Esophagus muscularis mucosa (tissue), 4 donors: ENCODE results near the gene HOXD8. TPM values are rescaled to one million over a fixed set of nuclear protein-coding genes. Genes with fewer than 3 reads are reported as not detected.

Source experiments
- DNase-seq: peaks from one replicate; pipeline ENCODE4 v3.0.0-alpha.2; 2017; ENCODE audit errors: extremely low spot score
- H3K27ac ChIP-seq, 4 donors: fragments of 200-600 bp; sonication (generic); replicated peaks in 1 of 4; 1 replicate in 3 of 4; 2 replicates in 1 of 4; pipeline ENCODE4 v1.5.1; 2016 to 2019; ENCODE audit warnings: mild to moderate bottlenecking in 1 of 4
- H3K27me3 ChIP-seq, 4 donors: fragments of 200-600 bp; sonication (generic); one replicate each; pipeline versions ENCODE4 v1.5.1 to v1.6.0; 2016 to 2019
- H3K36me3 ChIP-seq, 4 donors: fragments of 200-600 bp; sonication (generic); one replicate each; pipeline ENCODE4 v1.5.1; 2016 to 2019
- H3K4me1 ChIP-seq, 4 donors: fragments of 200-600 bp; sonication (generic); one replicate each; pipeline ENCODE4 v1.5.1; 2016 to 2019
- H3K4me3 ChIP-seq, 4 donors: fragments of 200-600 bp; sonication (generic); 1 replicate in 2 of 4; 2 replicates in 2 of 4; pipeline ENCODE4 v1.5.1; 2016 to 2019; ENCODE audit warnings: mild to moderate bottlenecking in 4 of 4, moderate library complexity in 1 of 4
- H3K9me3 ChIP-seq, 4 donors: fragments of 200-600 bp; sonication (generic); 1 replicate in 3 of 4; 2 replicates in 1 of 4; pipeline ENCODE4 v1.5.1; 2016 to 2019
- CTCF ChIP-seq, 3 experiments: fragments of 200-600 bp in 2 of 3; fragments of 450-650 bp in 1 of 3; sonication (generic) in 2 of 3; IDR thresholded peaks; one replicate each; pipeline ENCODE4 v1.5.1; 2017 to 2019; ENCODE audit warnings: antibody characterized with exemption in 3 of 3, mild to moderate bottlenecking in 2 of 3, moderate library complexity in 1 of 3
- EP300 ChIP-seq: sonication (generic); formaldehyde crosslinking; IDR thresholded peaks from one replicate; pipeline ENCODE4 v1.6.1; 2017; ENCODE audit warnings: antibody characterized with exemption
- POLR2A ChIP-seq: fragments of 450-650 bp; IDR thresholded peaks from one replicate; pipeline ENCODE4 v1.6.1; 2017; ENCODE audit warnings: antibody characterized with exemption, moderate library complexity, mild to moderate bottlenecking, low read depth
- POLR2AphosphoS5 ChIP-seq, 2 donors: sonication (generic); formaldehyde crosslinking; IDR thresholded peaks; one replicate each; pipeline ENCODE4 v1.6.1; 2017; ENCODE audit warnings: antibody characterized with exemption in 2 of 2
- WGBS: methylation state at CpG from one replicate; pipeline ENCODE4 v1.1.5; 2018; 5-methylcytosine and 5-hydroxymethylcytosine counted together
- intact Hi-C: fragments of 100-400 bp; cut with DNase I; formaldehyde crosslinking; loops from one replicate; pipeline ENCODE4 v1.15.1; 2023
- total RNA-seq, 4 donors: library from RNA; depleted of rRNA; stranded (reverse); fragments of >200 nt; gene quantifications; one replicate each; pipeline versions ENCODE4 v1.1.0 to v1.2.1, GENCODE V29; 2016

HOXD8 gene
- total RNA-seq, 4 donors from 2014 or later = 3.7 to 4.8 (median 4.3) TPM

DNA sequence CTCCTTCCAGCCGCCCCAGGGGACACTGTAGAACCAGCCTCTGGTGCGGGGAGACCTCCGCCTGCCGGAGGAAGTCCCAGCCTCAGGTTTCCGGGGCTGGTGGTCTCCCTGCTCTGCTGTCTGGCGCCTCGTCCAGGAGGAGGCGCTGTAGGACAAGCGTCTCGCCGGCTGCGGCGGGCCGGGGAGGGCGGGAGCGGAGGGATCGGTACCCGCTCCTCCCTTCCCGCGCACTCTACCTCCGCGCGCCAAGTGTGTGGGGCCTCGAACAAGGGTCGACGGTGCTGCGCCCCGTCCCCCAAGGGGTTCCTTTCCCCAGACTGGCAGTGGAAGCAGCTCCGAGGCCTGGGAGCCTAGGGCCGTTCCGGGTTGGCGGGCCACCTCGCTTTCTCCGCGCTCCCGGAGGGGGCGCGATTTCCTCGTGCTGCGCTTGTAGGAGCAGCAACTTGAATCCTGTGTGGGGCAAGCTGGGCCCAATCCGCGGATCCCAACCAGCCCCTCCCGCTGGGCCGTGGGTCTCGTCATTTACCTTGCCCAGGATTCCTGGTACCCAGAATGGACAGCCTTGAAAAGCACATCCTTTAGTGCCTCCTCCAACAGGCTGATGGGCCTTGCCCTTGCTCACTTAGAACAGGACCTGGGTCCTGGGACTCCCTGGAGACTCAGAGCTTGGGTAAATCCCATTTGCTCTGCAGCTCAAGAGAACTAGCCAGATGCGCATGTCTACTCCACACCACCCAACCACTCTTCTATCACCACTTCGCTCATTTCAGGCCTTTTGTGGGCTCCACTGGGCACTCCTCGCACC, 11.2 kb downstream of the HOXD8 start:
- Histone ChIP-seq H3K36me3 (no peaks in the 10 kb centered on the region), H3K9me3 (no peaks in the 10 kb centered on the region), H3K4me1 (peaks cover 22 to 41% (median 30%) of the 10 kb centered on the region in 4 donors), H3K4me3 (peak overlapping the region; percentile 49 to 65 (median 54)), H3K27me3 (peaks cover 14 to 91% (median 51%) of the 10 kb centered on the region in 4 donors), H3K27ac (peak overlapping the region in 3 of 4 donors; percentile 22 to 37 (median 35))
- DNase-seq = no peak
- WGBS = 11% methylated on average over 25 of the region's 48 CpGs
- intact Hi-C loops = loop anchor here (2.0 to 5.0 kb wide), 3 partner anchors 317 to 498 kb away; no protein-coding TSS in a partner anchor
- TF ChIP-seq POLR2AphosphoS5 (IDR thresholded peaks at IDR 0.05) (no peak), CTCF (IDR thresholded peaks at IDR 0.05) (peak; percentile 75 to 92 (median 87))

GRCh38 chr2:176142281-176142680, 12.8 kb downstream of the HOXD8 start:
- intact Hi-C loops = loop anchor here (5.0 kb wide), 1 partner anchor 315 kb away; no protein-coding TSS in a partner anchor
- Histone ChIP-seq H3K27ac (no peak overlapping the region), H3K27me3 (peaks cover 8 to 91% (median 44%) of the 10 kb centered on the region in 4 donors), H3K4me3 (no peak overlapping the region), H3K9me3 (no peaks in the 10 kb centered on the region), H3K4me1 (peaks cover 17 to 29% (median 19%) of the 10 kb centered on the region in 4 donors), H3K36me3 (no peaks in the 10 kb centered on the region)
- TF ChIP-seq POLR2AphosphoS5 (IDR thresholded peaks at IDR 0.05) (no peak), CTCF (IDR thresholded peaks at IDR 0.05) (no peak), EP300 (no peak), POLR2A (no peak)
- whole genome bisulfite sequencing = 88% methylated on average over 2 of the region's 2 CpGs
- no peak for DNase-seq

DNA sequence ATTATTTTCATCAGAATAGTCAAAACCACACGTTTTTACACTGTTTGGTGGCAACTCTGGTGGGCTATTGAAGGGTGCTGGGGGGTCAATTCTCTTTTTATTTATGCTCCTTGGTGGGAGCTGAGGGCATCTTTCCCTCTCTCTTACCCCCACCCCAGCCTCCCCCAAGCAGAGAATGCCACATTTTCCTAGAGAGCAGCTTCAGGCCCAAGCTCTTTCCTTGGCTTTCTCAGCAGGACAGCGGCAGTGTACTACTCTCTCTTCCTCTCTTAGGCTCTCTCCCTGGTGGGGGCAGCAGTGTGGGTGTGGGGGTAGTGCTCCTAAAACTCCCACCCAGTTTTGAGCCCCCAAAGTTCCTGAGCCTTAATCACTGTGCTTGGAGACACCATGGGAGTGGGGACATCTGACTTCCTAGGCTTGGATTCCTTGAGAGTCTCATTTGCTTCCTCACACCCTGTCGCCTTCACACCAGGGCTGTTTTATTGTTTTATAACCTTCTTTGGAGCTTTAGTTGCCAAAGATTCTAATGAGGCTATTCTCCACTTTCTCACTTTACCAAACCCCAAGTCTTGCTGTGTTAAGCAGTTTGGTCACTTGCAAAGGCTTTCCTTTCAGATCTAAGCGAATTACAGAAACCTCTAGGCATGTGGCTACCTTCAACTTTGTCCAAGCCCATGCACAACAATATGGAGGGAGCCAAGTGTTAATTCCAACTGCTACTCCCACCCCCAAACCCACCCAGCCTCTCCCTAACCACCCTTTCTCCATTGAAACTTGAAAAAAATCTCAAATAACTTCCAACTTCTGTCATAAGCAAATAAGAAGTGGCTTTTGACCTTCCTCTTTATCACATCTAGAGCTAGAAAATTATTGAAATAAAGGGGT, 15.8 kb downstream of the HOXD8 start:
- H3K9me3 ChIP-seq = no peaks in the 10 kb centered on the region
- WGBS = 49% methylated on average over 4 of the region's 4 CpGs
- H3K4me3 ChIP-seq = no peak overlapping the region
- H3K4me1 ChIP-seq = peaks cover 6 to 15% (median 8%) of the 10 kb centered on the region in 4 donors
- no peak for DNase-seq
- intact Hi-C loops = no loop called here
- H3K27ac ChIP-seq = no peak overlapping the region
- H3K27me3 ChIP-seq = peaks cover 0 to 91% (median 50%) of the 10 kb centered on the region in 4 donors
- TF ChIP-seq POLR2A = no peak
- TF ChIP-seq EP300 = no peak
- no peak for TF ChIP-seq POLR2AphosphoS5 (IDR thresholded peaks at IDR 0.05)
- TF ChIP-seq CTCF (IDR thresholded peaks at IDR 0.05) = no peak
- H3K36me3 ChIP-seq = no peaks in the 10 kb centered on the region

GRCh38 chr2:176146101-176146500, 16.6 kb downstream of the HOXD8 start:
- TF ChIP-seq POLR2AphosphoS5 (IDR thresholded peaks at IDR 0.05) (no peak), POLR2A (no peak), CTCF (IDR thresholded peaks at IDR 0.05) (no peak), EP300 (no peak)
- no peak overlapping the region for H3K27ac ChIP-seq
- peaks cover 0 to 91% (median 51%) of the 10 kb centered on the region in 4 donors for H3K27me3 ChIP-seq
- DNase-seq = no peak
- no peaks in the 10 kb centered on the region for H3K36me3 ChIP-seq
- intact Hi-C loops = no loop called here
- H3K4me1 ChIP-seq = peaks cover 0 to 10% (median under 1%) of the 10 kb centered on the region in 4 donors
- H3K9me3 ChIP-seq = no peaks in the 10 kb centered on the region
- WGBS = 47% methylated on average over 6 of the region's 6 CpGs
- H3K4me3 ChIP-seq = no peak overlapping the region
